CD8-positive, alpha-beta memory T cell (primary cell): ENCODE measurements around the gene STX16. TPM values are rescaled to one million over a fixed set of nuclear protein-coding genes. Genes with fewer than 3 reads are reported as not detected.

Source experiments
- CTCF ChIA-PET: fragments of 350-600 bp; sonication (Branson Sonifier 250); formaldehyde crosslinking; loops from one replicate; lab custom pipeline; 2021; ENCODE audit warnings: antibody characterized with exemption; lab: Charles Lee
- POLR2A ChIA-PET: fragments of 350-600 bp; sonication (Branson Sonifier 250); formaldehyde crosslinking; loops from one replicate; lab custom pipeline; 2021; ENCODE audit warnings: antibody characterized with exemption; lab: Charles Lee
- DNase-seq, 5 donors: peaks; one replicate each; pipeline versions ENCODE4 v3.0.0 to v3.0.0-alpha.2; 2020 to 2022; ENCODE audit warnings: mixed read lengths in 1 of 5
- H3K27ac ChIP-seq: one replicate; pipeline ENCODE4 v1.7.0; 2013; ENCODE audit warnings: low read depth, mild to moderate bottlenecking, low read length, moderate library complexity
- H3K27me3 ChIP-seq: 2 replicates; pipeline ENCODE4 v1.7.0; 2013; ENCODE audit warnings: low read length, mild to moderate bottlenecking; ENCODE audit not compliant: insufficient read depth, poor library complexity, severe bottlenecking
- H3K36me3 ChIP-seq: 2 replicates; pipeline ENCODE4 v1.7.0; 2013; ENCODE audit warnings: mild to moderate bottlenecking, low read length, moderate library complexity; ENCODE audit not compliant: insufficient read depth
- H3K4me1 ChIP-seq: 2 replicates; pipeline ENCODE4 v1.7.0; 2013; ENCODE audit warnings: mild to moderate bottlenecking, low read length, moderate library complexity; ENCODE audit not compliant: insufficient read depth
- H3K4me3 ChIP-seq: 2 replicates; pipeline ENCODE4 v1.7.0; 2013; ENCODE audit warnings: mild to moderate bottlenecking, low read length
- H3K9me3 ChIP-seq: 2 replicates; pipeline ENCODE4 v1.7.0; 2013; ENCODE audit warnings: mild to moderate bottlenecking, low read length
- H3K27ac Mint-ChIP-seq, 8 donors: one replicate each; pipeline ENCODE4 v1.8.0; 2020 to 2021; ENCODE audit warnings: mixed read lengths in 8 of 8, mild to moderate bottlenecking in 6 of 8, inconsistent platforms in 3 of 8, moderate library complexity in 3 of 8
- H3K27me3 Mint-ChIP-seq, 2 donors: one replicate each; pipeline ENCODE4 v1.8.0; 2020 to 2021; ENCODE audit warnings: mixed read lengths in 2 of 2, mild to moderate bottlenecking in 1 of 2, moderate library complexity in 1 of 2
- H3K36me3 Mint-ChIP-seq, 3 donors: one replicate each; pipeline ENCODE4 v1.8.0; 2020 to 2021; ENCODE audit warnings: mixed read lengths in 3 of 3, inconsistent platforms in 1 of 3, mild to moderate bottlenecking in 1 of 3
- H3K4me1 Mint-ChIP-seq, 3 donors: one replicate each; pipeline ENCODE4 v1.8.0; 2020 to 2021; ENCODE audit warnings: mixed read lengths in 3 of 3, inconsistent platforms in 1 of 3, mild to moderate bottlenecking in 1 of 3
- H3K4me3 Mint-ChIP-seq, 7 donors: one replicate each; pipeline ENCODE4 v1.8.0; 2020 to 2021; ENCODE audit warnings: mixed read lengths in 7 of 7, mild to moderate bottlenecking in 6 of 7, moderate library complexity in 4 of 7, inconsistent platforms in 2 of 7
- H3K9me3 Mint-ChIP-seq, 5 donors: one replicate each; pipeline ENCODE4 v1.8.0; 2020 to 2022; ENCODE audit warnings: mixed read lengths in 5 of 5, mild to moderate bottlenecking in 3 of 5, moderate library complexity in 2 of 5, inconsistent platforms in 1 of 5
- polyA plus RNA-seq: library from polyadenylated mRNA; unstranded; fragments of 300-500 nt; fragmentation: Illumina TruSeq; gene quantifications from one replicate; pipeline ENCODE4 v1.2.3, GENCODE V29; 2021
- total RNA-seq, 2 experiments: library from RNA; stranded (reverse); gene quantifications; one replicate each; pipeline ENCODE4 v1.2.3, GENCODE V29; 2021

STX16 gene
- total and polyA plus RNA-seq, 3 experiments from 2014 or later, result 24.9 to 72.8 (median 69.2) TPM

DNA sequence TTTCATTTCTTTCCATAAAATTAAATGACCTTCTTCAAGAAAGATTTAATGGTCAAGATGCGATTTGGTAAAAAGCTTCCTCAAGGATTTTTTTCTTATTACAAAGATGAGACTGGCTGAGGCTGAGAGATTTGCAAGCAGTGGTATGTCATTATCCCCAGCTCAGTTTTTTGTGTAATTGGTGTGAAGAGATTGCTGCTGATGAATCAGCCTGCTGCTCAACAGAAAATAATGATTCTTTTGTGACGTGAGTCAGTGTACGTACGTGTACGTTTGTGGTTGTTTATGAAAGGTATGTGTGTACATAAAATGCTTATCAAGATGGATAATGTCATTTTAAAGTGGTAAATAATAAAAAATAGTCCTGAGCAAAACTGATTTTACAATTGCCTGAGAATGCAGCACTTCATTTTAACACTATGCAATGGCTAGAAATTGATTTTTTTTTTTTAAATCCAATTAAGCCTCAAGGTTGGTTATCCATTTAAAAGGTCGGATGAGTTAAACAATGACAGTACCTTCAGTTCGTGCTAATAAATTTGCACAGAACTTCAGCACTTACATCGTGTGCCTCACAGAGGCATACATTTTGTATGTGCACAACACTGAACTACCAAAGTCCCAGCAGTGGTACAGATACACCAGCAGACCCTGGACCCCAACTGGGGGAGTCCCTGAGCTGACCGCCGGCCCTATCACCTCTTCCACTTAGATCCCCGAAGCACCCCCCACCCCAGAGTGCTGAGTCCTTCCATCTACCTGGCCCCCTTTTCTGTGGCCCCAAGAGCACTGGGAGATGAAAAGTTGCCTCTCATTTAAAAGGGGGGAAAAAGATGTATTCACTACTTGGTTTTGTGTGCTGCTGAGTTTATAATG, 31.8 kb downstream of the STX16 start:
- Mint-ChIP-seq H3K4me3 (no peak overlapping the region), H3K36me3 (peaks cover 0 to 58% (median 9%) of the 10 kb centered on the region in 3 donors), H3K9me3 (peaks cover 0 to 3% (median 0%) of the 10 kb centered on the region in 5 donors), H3K27ac (peak overlapping the region in 2 of 8 donors; percentile 45 to 75), H3K27me3 (peaks cover 0 to 2% of the 10 kb centered on the region in 2 donors), H3K4me1 (peaks cover 0 to 10% (median 0%) of the 10 kb centered on the region in 3 donors)
- DNase-seq, result no peak
- H3K4me1 ChIP-seq, result no peaks in the 10 kb centered on the region
- CTCF ChIA-PET, result no interaction called here
- no peaks in the 10 kb centered on the region for H3K27me3 ChIP-seq
- POLR2A ChIA-PET, result no interaction called here
- peaks cover 3% of the 10 kb centered on the region for H3K36me3 ChIP-seq
- no peak overlapping the region for H3K4me3 ChIP-seq
- H3K9me3 ChIP-seq, result no peaks in the 10 kb centered on the region
- no peak overlapping the region for H3K27ac ChIP-seq

DNA sequence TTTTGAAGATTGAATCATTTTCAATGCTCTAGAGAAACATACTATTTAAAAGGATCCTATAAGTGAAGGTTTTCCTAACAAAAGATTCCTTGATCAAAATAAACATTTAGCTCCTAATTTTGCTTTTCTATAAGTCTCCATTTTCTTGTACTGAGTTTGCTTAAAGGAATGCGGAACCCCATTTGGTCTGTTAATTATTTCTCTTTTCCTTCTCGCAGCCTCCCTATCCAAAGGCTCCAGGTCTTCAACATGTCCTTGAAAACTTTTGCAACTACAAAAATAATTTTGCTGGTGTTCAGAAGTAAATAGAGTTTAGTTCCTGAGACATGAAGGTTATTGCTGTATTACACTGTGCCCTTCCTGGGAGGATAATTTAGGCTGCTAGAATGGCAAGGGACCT, 33.2 kb downstream of the STX16 start:
- Mint-ChIP-seq H3K9me3 (peaks cover 0 to 3% (median 0%) of the 10 kb centered on the region in 5 donors), H3K27me3 (peaks cover 0 to 2% of the 10 kb centered on the region in 2 donors), H3K4me1 (peaks cover 0 to 4% (median 0%) of the 10 kb centered on the region in 3 donors), H3K27ac (peak overlapping the region in 1 of 8 donors; percentile 33), H3K4me3 (no peak overlapping the region), H3K36me3 (peaks cover 0 to 50% (median 11%) of the 10 kb centered on the region in 3 donors)
- DNase-seq, result no peak
- CTCF ChIA-PET, result no interaction called here
- H3K9me3 ChIP-seq, result no peaks in the 10 kb centered on the region
- POLR2A ChIA-PET, result no interaction called here
- H3K4me1 ChIP-seq, result no peaks in the 10 kb centered on the region
- H3K4me3 ChIP-seq, result no peak overlapping the region
- no peak overlapping the region for H3K27ac ChIP-seq
- H3K27me3 ChIP-seq, result no peaks in the 10 kb centered on the region
- peaks cover 3% of the 10 kb centered on the region for H3K36me3 ChIP-seq

DNA sequence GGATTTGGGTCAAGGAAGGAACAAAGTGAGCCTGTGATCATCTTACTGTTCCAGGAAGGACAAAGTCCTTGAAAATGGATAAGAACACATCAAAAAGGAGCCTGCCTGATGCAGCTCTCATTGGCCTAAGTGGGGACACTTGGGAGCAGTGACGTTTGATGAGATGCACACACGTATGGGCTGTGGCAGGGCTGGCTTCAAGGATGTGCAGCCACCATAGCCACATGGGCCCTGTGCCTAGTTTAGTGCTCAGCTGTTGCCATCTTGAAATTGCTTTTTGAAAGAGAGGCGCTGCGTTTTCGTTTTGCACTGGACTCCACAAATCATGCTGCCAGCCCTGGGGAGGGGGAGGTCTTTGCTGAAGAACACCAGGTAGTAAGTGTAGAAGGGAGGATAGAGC, 34.9 kb downstream of the STX16 start:
- CTCF ChIA-PET, result no interaction called here

DNA sequence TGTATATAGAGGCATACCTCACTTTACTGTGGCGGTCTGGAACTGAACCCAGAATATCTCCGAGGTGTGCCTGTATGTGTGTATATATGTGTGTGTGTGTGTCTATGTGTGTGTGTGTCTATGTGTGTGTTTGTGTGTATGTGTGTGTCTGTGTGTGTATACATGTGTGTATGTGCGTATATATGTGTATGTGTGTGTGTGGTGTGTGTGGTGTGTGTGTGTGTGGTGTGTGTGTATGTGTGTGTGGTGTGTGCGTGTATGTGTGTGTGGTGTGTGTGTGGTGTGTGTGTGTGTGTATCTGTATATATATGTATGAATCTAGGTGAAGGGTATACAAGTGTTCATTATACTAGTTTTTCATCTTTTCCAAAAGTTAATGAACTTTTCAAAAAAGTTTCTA, 37.3 kb downstream of the STX16 start:
- no peak for DNase-seq
- H3K4me1 ChIP-seq, result peaks cover 3% of the 10 kb centered on the region
- peak overlapping the region in 4 of 8 donors; percentile 22 to 64 (median 34) for H3K27ac Mint-ChIP-seq
- H3K4me3 ChIP-seq, result no peak overlapping the region
- no peaks in the 10 kb centered on the region for H3K36me3 ChIP-seq
- H3K27me3 ChIP-seq, result no peaks in the 10 kb centered on the region
- H3K36me3 Mint-ChIP-seq, result peaks cover 0 to 22% (median 13%) of the 10 kb centered on the region in 3 donors
- H3K4me1 Mint-ChIP-seq, result peaks cover 0 to 4% (median 4%) of the 10 kb centered on the region in 3 donors
- ChIA-PET POLR2A (no interaction called here), CTCF (no interaction called here)
- H3K9me3 Mint-ChIP-seq, result peaks cover 0 to 3% (median 0%) of the 10 kb centered on the region in 5 donors
- H3K27me3 Mint-ChIP-seq, result peaks cover 0 to 2% of the 10 kb centered on the region in 2 donors
- no peak overlapping the region for H3K27ac ChIP-seq
- H3K9me3 ChIP-seq, result no peaks in the 10 kb centered on the region
- peak overlapping the region in 1 of 7 donors; percentile 12 for H3K4me3 Mint-ChIP-seq

More for the DNA sequence above, 34.9 kb downstream of the STX16 start:
- no peak for DNase-seq
- Histone ChIP-seq H3K4me3 (no peak overlapping the region), H3K27me3 (no peaks in the 10 kb centered on the region), H3K36me3 (no peaks in the 10 kb centered on the region), H3K9me3 (no peaks in the 10 kb centered on the region), H3K27ac (no peak overlapping the region), H3K4me1 (no peaks in the 10 kb centered on the region)
- H3K4me3 Mint-ChIP-seq, result peak overlapping the region in 1 of 7 donors; percentile 7
- H3K27ac Mint-ChIP-seq, result peak overlapping the region in 1 of 8 donors; percentile 36
- H3K9me3 Mint-ChIP-seq, result peaks cover 0 to 3% (median 0%) of the 10 kb centered on the region in 5 donors
- peaks cover 0 to 2% of the 10 kb centered on the region in 2 donors for H3K27me3 Mint-ChIP-seq
- POLR2A ChIA-PET, result no interaction called here
- peaks cover 0 to 8% (median 0%) of the 10 kb centered on the region in 3 donors for H3K4me1 Mint-ChIP-seq
- H3K36me3 Mint-ChIP-seq, result peaks cover 0 to 36% (median 13%) of the 10 kb centered on the region in 3 donors

- Histone ChIP-seq H3K4me3 (no peak overlapping the region), H3K36me3 (no peaks in the 10 kb centered on the region), H3K27me3 (no peaks in the 10 kb centered on the region), H3K9me3 (no peaks in the 10 kb centered on the region), H3K27ac (no peak overlapping the region), H3K4me1 (peaks cover 7% of the 10 kb centered on the region)
- Mint-ChIP-seq H3K9me3 (peaks cover 0 to 3% (median 0%) of the 10 kb centered on the region in 5 donors), H3K4me3 (no peak overlapping the region), H3K27ac (peak overlapping the region in 1 of 8 donors; percentile 90), H3K27me3 (peaks cover 0 to 2% of the 10 kb centered on the region in 2 donors), H3K4me1 (peaks cover 0 to 7% (median 4%) of the 10 kb centered on the region in 3 donors), H3K36me3 (peaks cover 0 to 22% (median 13%) of the 10 kb centered on the region in 3 donors)
- POLR2A ChIA-PET, result no interaction called here
- CTCF ChIA-PET, result interaction anchor here (0.8 to 1.7 kb wide), 2 partner anchors 38 to 42 kb away, joined by 3 read pairs; partner anchors contain the start of gene STX16
- no peak for DNase-seq
Measured at GRCh38 chr20:58688840-58689239, 37.8 kb downstream of the STX16 start.

- peaks cover 0 to under 1% (median 0%) of the 10 kb centered on the region in 5 donors for H3K9me3 Mint-ChIP-seq
- Histone ChIP-seq H3K4me1 (peaks cover 8% of the 10 kb centered on the region), H3K9me3 (no peaks in the 10 kb centered on the region), H3K27ac (no peak overlapping the region), H3K27me3 (no peaks in the 10 kb centered on the region), H3K4me3 (no peak overlapping the region), H3K36me3 (peaks cover 6% of the 10 kb centered on the region)
- peaks cover 0 to 2% of the 10 kb centered on the region in 2 donors for H3K27me3 Mint-ChIP-seq
- H3K36me3 Mint-ChIP-seq, result peaks cover 0 to 9% (median 8%) of the 10 kb centered on the region in 3 donors
- H3K4me1 Mint-ChIP-seq, result peaks cover 0 to 9% (median 4%) of the 10 kb centered on the region in 3 donors
- POLR2A ChIA-PET, result interaction anchor here (0.9 kb wide), 1 partner anchor 32 kb away, joined by 3 read pairs; no protein-coding TSS in a partner anchor
- H3K27ac Mint-ChIP-seq, result peak overlapping the region; percentile 24 to 94 (median 70)
- peak overlapping the region; percentile 3 to 60 (median 37) for H3K4me3 Mint-ChIP-seq
- DNase-seq, result no peak
- CTCF ChIA-PET, result interaction anchor here (1.0 to 1.7 kb wide), 5 partner anchors 14 to 43 kb away, joined by 3 to 8 read pairs (median 3); partner anchors contain the start of gene STX16
Measured at GRCh38 chr20:58690396-58691135, 39.5 kb downstream of the STX16 start.

DNA sequence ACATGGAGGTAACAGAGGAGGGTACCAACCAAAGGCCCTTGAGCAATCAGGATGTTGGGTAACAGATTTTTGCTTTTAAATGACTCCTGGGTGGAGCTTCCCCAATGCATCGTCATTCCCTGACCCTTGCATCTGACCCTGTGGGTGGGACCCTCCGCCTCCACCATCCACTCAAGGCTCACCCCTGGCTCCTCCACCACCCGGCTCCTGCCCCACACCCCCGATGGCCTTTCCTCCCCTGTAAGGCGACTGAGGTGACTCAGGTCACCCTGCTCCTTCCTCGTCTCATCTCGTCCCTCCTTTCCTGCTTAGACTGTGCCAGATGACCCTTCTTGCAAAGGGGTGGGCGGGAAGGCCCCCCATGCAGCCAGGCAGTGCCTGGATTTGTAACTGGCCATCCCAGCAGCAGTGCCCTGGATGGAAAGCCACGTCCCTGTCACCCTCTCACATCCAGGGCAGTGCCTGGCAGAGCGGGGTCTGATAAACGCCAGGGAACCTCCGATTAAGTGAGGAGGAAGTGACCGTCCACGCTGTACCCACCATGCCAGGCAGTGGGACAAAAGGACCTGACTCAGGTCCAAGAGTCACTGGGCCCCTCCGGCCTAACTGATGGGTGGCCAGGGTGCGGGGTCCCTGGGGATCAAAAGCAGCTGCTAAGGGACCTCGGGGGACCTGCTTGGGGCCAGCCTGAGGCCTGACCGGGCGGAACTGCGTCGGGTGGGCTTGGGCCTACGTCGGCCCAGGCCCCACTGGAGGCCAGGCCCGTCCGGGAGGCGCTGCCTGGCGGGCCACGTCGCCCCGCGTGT, 40.9 kb downstream of the STX16 start:
- Histone ChIP-seq H3K27me3 (no peaks in the 10 kb centered on the region), H3K27ac (no peak overlapping the region), H3K4me1 (peaks cover 8% of the 10 kb centered on the region), H3K4me3 (no peak overlapping the region), H3K36me3 (peaks cover 11% of the 10 kb centered on the region), H3K9me3 (no peaks in the 10 kb centered on the region)
- no peak for DNase-seq
- Mint-ChIP-seq H3K4me3 (peak overlapping the region; percentile 53 to 87 (median 65)), H3K27me3 (no peaks in the 10 kb centered on the region), H3K9me3 (no peaks in the 10 kb centered on the region), H3K36me3 (peaks cover 0 to 8% (median 5%) of the 10 kb centered on the region in 3 donors), H3K4me1 (peaks cover 0 to 9% (median 4%) of the 10 kb centered on the region in 3 donors), H3K27ac (peak overlapping the region; percentile 61 to 90 (median 80))
- CTCF ChIA-PET, result interaction anchor here (1.0 to 2.7 kb wide), 5 partner anchors 15 to 41 kb away, joined by 3 to 22 read pairs (median 5); partner anchors contain the start of gene STX16
- POLR2A ChIA-PET, result interaction anchor here (0.9 to 1.6 kb wide), 3 partner anchors 34 to 41 kb away, joined by 3 to 7 read pairs (median 3); partner anchors contain the start of gene STX16
